HG03558 (cell line): ENCODE data around the gene NDUFB6.
"Not testable (repeated sequence)": the region's sequence is repeated elsewhere in the genome, so short reads cannot be mapped to it uniquely, and the experiment has no call there.

ENCODE experiments used
- ATAC-seq: cut with Tn5 transposase; IDR thresholded peaks from one replicate; pipeline ENCODE4 v1.9.1; 2021; ENCODE audit warnings: moderate number of reproducible peaks; ENCODE audit not compliant: unreplicated experiment; ENCODE audit errors: extremely low read depth

NDUFB6 gene

DNA sequence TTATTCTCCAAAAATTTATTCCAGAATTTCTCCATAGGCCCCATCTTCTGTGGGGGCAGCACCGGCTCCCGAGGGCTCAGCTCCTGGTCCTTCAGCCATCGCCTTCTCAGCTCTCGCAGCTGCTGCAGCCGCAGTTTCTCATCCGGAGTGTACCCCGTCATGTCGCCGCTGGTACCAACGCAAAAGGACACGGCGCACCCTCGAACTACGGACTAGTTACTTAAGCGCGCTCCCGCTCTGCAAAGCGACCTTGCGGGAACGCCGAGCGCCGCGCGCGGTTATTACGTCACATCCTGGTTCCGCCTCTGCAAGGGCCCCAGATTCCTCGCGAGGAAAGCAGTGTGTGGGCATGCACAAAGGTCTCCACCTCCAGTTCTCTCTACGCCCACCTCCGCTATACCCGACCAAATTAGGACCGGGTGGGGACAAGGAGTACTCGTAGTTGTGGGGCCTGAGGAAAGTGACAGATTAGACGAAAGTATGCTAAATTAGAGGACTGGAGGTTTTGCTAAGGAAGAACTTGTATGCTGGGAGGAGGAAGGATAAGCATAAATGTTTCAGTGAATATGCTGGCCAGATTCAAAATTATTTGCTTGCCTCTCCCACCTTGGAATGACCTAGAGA lies at the start of gene NDUFB6:
Gene NDUFB6, minus strand, starts transcription at position 260 of the 624 bp plus-strand sequence. Its CDS starts 99 bp downstream, at position 161.
- peak; percentile 62 for ATAC-seq

DNA sequence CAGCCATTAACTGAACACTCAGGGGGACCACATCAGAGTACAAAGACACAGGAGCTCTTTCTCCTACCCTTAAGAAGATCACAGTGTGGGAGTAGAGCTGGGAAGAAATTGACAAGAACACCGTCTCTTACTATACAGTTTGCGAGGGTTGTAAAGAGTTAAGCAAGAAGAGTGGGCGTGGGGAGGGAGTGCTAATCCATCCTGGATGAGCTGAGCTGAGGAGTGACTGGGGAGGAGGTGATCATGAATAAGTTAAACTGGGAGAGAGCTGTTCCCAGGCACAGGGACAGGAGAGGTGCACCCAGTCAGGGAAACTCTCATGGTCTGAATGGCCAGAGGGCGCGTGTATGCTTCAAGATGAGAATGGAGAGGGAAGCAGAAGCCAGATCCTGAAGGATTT lies 45.3 kb upstream of the NDUFB6 start:
- no peak for ATAC-seq

GRCh38 chr9:32606811-32607210 lies 33.9 kb upstream of the NDUFB6 start:
- no peak for ATAC-seq

- peak; percentile 55 for ATAC-seq
Measured at GRCh38 chr9:32603914-32604852, 31.2 kb upstream of the NDUFB6 start.

- ATAC-seq, result not testable (repeated sequence)
Measured at GRCh38 chr9:32599021-32599420, 26.1 kb upstream of the NDUFB6 start.

DNA sequence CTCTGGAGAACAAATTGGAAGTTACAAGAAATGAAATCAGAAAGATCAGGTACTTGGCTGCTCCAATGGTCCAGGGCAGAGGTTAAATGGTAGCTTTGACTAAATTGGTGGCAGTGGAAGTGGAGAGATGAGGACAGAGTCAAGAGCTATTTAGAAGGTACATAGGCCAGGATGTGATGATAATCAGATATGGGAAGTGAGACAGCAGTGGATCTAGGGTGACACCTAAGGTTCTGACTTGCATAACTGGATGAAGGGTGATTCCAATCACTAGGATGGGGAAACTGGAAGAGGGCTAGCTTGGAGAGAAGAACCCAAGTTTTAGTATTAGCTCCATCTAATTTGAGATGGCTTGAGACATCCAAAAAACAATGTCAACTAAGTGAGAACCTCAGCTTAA lies 24.0 kb upstream of the NDUFB6 start:
- no peak for ATAC-seq

DNA sequence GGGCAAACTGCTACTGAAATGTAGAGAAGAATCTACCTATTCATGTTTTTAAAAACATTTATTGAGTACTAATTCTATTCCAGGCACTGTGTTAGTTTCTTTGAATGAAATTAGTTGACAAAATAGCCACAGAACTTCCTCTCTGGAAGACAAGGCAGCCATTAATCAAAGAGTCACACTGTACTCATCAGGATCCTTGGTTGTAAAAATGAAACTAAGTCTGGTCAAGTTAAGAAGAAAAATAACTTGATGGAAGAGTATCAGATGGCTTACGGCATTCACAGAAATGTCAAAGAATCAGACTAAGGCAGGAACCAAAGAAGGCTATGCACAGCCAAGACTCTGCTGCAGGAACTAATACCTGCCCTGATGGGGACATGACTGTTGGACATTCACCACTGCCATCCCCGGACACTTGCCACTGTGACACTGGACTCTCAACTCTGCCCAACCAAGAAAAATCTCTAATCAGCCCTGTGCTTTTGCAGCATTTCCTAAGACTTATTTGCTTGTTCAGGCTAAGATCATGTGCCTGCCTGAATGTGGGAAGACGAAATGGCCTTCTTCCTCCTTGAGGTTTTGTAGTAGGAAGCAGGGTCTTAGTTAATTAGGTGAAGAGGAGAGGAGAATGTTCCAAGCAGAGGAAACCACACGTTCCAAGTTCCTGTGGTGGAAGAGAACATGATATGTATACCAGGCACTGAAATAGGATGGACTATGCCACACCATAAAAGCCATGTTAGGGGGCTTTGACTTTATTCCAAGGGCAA lies 23.3 kb upstream of the NDUFB6 start:
- no peak for ATAC-seq

DNA sequence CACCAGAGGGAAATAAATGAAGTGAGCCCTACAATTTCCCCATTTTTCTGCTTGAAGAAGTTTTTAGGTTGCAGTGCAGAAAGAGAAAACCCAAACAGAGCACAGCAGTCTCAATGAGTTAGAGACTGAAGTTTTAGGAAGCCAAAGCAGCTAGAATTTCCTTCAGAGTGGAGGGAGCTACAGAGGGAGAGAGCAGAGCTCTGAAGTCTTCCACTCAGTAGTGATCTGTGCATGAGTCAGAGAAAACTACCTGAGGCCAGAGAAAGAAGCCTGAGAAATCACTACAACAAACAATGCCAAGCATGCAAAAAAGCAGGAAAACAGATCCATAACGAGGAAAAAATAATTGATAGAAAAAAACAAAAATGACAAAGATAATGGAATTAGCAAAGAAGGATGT lies 17.9 kb upstream of the NDUFB6 start:
- ATAC-seq, result no peak

GRCh38 chr9:32590476-32590875 lies 17.5 kb upstream of the NDUFB6 start:
- no peak for ATAC-seq

GRCh38 chr9:32589083-32589723 lies 16.2 kb upstream of the NDUFB6 start:
- ATAC-seq, result no peak

GRCh38 chr9:32587901-32588300 lies 14.9 kb upstream of the NDUFB6 start:
- no peak for ATAC-seq

DNA sequence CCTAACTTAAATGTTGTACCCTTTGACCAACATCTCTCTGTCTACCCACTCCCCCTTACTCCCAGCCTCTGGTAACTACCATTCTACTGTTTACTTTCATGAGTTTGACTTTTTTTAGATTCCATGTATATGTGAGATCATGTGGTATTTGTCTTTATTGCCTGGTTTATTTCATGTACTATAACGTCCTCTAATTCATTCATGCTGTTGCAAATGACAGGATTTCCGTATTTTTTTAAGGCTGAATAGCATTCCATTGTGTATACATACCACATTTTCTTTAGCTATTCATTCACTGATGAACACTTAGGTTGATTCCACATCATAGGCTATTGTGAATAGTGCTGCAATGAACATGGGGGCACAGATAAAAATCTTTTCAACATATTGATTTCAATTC lies 11.8 kb upstream of the NDUFB6 start:
- no peak for ATAC-seq

- ATAC-seq, result no peak
Measured at GRCh38 chr9:32581512-32582143, 8.7 kb upstream of the NDUFB6 start.

GRCh38 chr9:32580631-32581300 lies 7.8 kb upstream of the NDUFB6 start:
- ATAC-seq, result no peak

- ATAC-seq, result no peak
Measured at GRCh38 chr9:32579706-32580331, 6.9 kb upstream of the NDUFB6 start.

- ATAC-seq, result no peak
Measured at GRCh38 chr9:32578976-32579375, 6.0 kb upstream of the NDUFB6 start.

DNA sequence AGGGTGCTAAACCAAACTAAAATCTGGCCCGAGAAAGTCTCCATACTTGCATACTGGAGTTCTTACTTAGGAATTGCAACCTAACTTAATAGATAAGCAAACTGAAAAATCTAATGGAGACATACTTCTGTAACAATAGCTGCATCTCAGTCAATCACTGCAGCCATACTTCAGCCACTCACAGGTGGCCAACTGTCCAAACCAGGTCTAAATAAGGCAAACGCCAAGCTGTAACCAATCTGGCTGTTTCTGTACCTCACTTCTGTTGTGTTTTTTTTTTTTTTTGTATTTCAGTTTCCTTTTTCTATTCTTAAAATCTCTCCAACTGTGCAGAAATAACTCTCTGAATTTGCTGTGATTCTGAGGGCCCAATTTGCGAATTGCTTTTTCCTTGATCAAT lies 4.4 kb upstream of the NDUFB6 start:
- no peak for ATAC-seq

DNA sequence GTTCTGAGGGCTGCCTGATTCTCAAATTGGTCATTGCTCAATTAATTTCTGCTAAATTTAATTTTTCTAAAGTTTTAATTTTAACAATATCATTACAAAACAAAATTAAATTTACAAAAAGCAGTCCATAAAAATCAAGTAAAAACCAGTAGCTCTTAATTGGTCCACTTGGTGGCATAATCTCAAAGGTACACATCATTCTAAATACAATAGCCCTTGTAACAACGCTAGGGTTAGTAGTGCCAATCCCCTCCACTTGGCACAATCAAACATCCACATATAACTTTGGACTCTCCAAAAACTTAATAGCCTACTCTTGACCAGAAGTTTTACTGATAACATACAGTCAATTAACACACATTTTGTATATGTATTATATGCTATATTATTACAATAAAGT lies 1.9 kb upstream of the NDUFB6 start:
- ATAC-seq, result no peak

- ATAC-seq, result no peak
Measured at GRCh38 chr9:32573821-32574220, 862 bp upstream of the NDUFB6 start.
